ENCODE data around the gene TM9SF1.

Gene TM9SF1

DNA sequence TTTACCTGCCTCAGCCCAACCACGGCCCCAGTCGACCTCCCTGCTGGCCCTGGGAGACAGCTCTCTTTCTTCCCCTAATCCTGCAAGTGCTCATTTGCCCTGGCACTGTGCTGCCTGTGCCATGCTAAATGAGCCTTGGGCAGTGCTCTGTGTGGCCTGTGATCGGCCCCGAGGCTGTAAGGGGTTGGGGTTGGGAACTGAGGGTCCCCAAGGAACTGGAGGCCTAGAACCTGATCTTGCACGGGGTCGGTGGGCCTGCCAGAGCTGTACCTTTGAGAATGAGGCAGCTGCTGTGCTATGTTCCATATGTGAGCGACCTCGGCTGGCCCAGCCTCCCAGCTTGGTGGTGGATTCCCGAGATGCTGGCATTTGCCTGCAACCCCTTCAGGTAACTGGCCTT lies 45.2 kb downstream of the TM9SF1 start:
- FAIRE-seq: no peak

GRCh38 chr14:24149302-24149969 lies 45.8 kb downstream of the TM9SF1 start:
- no peak for FAIRE-seq

- no peak for FAIRE-seq
Measured at GRCh38 chr14:24147761-24148428, 47.3 kb downstream of the TM9SF1 start.

DNA sequence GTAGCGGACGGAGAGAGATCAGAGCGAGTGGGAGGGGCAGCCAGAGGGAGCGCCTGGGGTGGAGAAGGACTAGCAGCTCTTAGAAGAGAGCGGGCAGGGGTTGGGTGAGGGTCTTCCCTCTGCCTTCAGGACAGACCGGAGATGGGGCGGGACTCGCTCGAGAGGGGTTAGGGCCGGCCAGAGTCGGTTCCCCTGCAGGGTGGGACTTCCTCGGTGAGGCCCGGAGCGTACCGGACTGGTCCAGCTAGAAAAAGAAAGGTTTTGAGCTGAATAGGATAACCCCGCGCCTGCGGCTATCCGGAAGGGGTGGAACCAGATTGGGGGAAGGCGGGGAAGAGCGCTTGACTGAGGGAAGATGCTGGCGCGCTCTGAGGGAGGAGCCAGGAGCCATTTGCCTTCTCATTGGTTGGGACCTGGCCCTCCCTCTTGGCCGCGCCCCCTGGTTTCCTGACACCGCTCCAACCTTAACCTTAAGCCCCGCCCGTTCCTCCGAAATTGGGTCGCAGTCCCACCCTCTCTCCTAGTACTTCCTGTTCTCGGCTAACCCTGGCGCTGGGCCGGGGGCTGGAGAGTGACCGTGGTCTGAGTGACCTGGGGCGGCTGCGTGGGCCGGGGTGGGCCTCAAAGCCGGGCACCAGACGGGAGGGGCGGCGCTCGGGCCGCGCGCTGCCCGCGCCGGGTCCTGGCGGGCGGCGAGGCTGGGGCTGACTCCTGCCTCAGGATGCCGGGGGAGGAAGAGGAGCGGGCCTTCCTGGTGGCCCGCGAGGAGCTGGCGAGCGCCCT lies 48.1 kb downstream of the TM9SF1 start, which contains the start of gene RNF31:
RNF31 (plus strand) TSS at position 521 of the 783 bp plus-strand sequence; CDS start at position 722, 201 bp downstream.
- FAIRE-seq: no peak

DNA sequence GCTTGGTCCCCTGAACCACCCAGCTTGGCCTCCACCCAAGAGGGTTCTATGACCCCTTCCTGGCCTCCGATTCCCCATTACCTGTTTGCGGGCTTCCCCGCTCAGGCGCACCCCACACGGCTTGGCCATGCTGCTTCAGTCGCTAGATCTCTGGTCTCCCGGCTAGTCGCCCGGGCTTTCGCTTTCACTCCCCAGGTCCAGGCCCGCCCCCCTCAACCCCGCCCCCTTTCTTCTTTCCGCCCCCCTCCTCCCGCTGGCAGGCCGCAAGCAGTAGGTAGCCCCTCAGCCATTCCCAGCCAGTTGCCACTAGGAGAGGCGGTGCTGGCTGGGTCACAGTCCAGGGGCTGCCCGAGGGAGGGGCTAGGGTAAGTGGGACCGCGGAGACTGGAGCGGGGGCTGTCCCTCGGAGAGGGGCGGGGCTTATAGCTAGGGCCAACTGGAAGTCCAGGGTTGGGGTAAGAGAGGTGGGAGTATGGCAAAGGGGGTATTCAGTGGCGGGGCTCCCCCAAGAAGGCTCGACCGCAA lies 48.7 kb downstream of the TM9SF1 start, which contains the start of gene PSME2:
PSME2 (minus strand) TSS at position 158 of the 525 bp plus-strand sequence; CDS start at position 129, 29 bp downstream.
- no peak for FAIRE-seq

DNA sequence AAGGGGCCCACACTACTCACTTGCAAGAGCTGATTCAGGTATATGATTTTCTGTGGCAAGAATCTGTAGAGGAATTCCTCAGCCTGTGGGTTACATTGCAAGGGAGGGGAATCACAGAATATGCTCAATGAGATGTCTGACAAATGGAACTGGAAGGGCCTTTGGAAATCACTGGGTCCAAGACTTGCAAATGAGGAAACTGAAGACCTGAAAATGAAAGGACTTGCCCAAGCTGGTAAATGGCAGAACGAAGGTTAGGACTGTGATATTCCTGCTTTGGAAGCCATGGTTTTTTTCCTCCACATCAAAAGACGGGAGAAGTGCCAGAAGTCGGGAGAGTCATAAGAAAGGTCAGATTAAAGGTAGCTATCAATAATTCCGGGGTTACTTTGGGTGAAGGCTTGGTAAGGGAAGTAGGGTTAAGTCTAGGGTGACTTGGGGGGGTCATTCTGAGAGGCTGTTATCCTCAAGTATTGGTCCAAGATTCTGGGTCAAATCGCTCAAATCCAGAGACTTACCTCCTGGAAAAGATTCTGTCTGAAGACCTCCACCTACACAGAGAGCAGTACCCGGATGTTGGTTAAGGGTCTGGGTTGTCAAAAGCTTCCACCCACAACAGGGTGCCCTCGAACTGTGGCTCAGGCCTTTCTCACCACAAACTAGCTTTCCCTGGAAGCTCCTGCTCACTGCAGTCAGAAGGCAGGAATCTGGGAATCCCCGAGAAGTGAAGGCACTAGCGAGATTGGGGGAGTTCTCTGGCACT lies 49.4 kb downstream of the TM9SF1 start:
- no peak for FAIRE-seq

DNA sequence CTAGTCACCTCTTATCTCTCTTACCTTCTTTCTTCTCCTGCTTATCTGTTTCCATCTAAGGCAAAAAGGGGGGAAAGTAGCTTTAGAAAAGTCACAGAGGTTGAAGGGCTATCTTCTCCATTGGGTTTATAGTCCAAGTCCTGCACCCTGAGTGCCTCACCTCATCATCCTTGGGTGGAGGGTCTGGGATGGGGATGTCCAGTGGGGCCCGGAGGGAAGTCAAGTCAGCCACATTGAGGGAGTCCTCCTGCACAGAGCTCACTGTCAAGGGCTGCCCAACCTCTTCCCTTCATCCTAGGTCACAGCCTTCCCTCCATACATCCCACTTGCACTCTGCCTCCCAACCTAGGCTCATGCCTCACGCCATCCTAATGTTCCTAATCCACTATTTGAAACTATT lies 50.0 kb downstream of the TM9SF1 start:
- FAIRE-seq: no peak

DNA sequence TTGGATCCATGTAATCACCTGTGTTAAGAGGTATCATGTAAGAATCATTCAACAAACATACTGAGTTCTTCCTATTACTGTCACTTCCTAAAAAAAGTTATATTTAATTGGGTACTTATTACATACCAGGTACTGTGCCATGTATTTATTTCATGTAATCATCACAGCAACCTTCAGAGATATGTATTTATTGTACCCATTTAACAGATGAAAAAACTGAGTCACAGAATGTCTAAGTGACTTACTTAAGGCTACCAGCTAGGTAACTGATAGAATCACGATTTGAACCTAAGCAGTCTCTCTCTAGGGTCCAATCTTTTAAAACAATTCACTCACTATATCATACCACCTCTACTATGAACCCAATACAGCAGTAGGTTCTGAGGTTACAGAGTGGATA lies 50.8 kb downstream of the TM9SF1 start:
- FAIRE-seq: no peak

- FAIRE-seq: no peak
Measured at GRCh38 chr14:24143511-24143910, 51.7 kb downstream of the TM9SF1 start.

GRCh38 chr14:24141097-24141880 lies 54.0 kb downstream of the TM9SF1 start, which contains the start of gene EMC9:
Gene EMC9 (minus strand): TSS chr14:24141591. CDS start chr14:24141304, 287 bp downstream.
- FAIRE-seq: peak; percentile 76

DNA sequence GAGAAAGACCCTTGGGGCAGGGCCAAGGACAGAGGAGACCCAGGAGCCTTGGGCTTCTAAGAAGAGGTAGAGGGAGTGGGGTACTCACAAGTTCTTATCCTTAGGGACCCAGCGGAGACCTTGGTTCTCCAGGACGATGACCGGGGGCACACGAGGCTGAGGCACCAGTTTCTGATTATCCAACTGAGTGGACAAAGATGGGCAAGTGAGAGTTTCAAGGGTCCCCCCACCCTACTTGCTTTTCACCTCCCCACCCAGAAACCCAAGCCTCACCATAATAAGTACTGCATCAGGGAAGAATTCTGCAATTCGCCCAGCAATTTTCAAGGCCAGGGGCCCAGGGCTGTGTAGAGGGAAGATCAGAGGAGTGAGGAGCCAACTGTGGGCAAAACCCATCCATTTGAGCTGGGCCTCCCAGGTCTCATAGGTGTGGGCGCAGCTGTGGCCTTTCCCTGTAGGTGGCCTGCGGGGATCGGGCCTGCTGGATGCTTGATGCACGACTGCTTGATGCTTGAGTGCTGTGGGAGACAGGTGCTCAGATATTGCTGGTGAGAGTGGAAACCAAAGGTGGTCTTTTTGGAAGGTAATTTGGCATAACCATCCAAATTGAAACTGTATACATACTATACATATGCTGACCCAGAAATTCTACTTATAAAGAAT lies 55.8 kb downstream of the TM9SF1 start:
- FAIRE-seq: no peak

All from islet of Langerhans (tissue), 1 donor.